GM12865 (cell line): ENCODE results near the gene HNF4A.
"Not testable (repeated sequence)": the region's sequence is repeated elsewhere in the genome, so short reads cannot be mapped to it uniquely, and the experiment has no call there.

Experiments
- DNase-seq: peaks from one replicate; pipeline ENCODE4 v3.0.0; 2010; ENCODE audit warnings: low read depth
- H3K4me3 ChIP-seq: 2 replicates; pipeline ENCODE4 v1.5.1; 2011; ENCODE audit warnings: mild to moderate bottlenecking, low read depth, low read length, control low read depth
- TF ChIP-seq, protein P1 (sequence below): IDR thresholded peaks from 2 replicates; pipeline ENCODE4 v1.5.1; 2011; ENCODE audit warnings: low read length, control low read depth, low read depth, inconsistent platforms; ENCODE audit not compliant: insufficient read depth; ENCODE audit errors: missing control alignments

HNF4A gene

GRCh38 chr20:44324343-44324742, 31.2 kb upstream of the HNF4A start:
- H3K4me3 ChIP-seq: no peak overlapping the region
- no peak for DNase-seq
- TF ChIP-seq, protein P1, sequence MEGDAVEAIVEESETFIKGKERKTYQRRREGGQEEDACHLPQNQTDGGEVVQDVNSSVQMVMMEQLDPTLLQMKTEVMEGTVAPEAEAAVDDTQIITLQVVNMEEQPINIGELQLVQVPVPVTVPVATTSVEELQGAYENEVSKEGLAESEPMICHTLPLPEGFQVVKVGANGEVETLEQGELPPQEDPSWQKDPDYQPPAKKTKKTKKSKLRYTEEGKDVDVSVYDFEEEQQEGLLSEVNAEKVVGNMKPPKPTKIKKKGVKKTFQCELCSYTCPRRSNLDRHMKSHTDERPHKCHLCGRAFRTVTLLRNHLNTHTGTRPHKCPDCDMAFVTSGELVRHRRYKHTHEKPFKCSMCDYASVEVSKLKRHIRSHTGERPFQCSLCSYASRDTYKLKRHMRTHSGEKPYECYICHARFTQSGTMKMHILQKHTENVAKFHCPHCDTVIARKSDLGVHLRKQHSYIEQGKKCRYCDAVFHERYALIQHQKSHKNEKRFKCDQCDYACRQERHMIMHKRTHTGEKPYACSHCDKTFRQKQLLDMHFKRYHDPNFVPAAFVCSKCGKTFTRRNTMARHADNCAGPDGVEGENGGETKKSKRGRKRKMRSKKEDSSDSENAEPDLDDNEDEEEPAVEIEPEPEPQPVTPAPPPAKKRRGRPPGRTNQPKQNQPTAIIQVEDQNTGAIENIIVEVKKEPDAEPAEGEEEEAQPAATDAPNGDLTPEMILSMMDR: no peak

DNA sequence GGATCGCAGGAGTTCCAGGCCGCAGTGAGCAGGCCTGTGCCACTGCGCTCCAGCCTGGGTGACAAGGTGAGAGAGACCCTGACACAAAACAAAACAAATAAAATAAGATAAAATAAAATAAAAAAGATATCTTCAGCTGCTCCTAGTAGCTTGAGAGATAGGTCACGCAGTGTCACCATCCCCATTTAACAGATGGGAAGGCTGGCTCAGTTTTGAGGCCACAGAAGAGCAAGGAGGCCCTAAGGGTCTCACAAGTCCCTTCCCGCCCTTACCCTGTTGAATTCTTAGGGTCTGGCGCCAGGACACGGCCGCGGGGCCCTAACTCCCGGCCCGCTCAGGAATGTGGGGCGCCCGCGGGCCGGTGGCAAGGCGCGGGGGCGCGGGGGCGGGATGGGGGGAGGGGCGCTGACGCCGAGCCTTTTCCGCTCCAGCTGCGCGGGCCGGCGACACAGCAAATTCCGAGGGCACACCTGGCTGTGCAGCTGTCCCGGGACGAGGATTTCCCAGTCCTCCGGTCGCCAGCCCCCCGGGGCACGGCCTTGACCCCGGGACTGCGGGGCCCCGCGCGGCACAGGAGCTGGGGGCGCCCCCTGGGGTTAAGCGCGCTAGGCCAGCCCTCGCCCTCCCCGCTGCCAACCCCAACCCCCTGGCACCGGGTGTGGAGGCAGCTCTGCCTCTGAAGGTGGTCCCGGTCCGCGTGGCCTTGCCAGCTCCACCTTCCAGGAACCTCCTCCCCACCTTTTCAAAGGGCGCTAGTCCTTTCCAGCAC, 28.9 kb upstream of the HNF4A start:
- H3K4me3 ChIP-seq: peak overlapping the region; percentile 46
- DNase-seq: no peak
- TF ChIP-seq, protein P1: peak; percentile 4

GRCh38 chr20:44327748-44328147, 27.8 kb upstream of the HNF4A start:
- not testable (repeated sequence) for DNase-seq, H3K4me3 ChIP-seq

DNA sequence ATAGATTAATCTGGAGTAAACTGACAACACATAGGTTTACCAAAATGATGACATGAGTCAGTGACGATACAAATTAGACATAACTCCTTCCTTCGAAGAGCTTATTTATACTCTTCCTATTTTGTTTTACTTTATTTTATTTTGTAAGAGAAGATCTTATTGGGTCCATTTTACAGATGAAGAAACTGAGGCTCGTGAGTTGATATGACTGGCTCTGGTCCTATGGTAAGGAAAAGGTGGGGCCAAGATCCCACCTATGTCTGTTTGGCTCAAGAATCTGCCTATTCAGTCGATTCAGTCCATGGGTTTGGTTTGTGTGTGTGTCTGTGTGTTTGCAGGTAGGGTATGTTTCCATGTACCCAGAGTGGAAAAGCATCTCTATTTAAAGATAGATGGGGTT, 27.1 kb upstream of the HNF4A start:
- no peak overlapping the region for H3K4me3 ChIP-seq
- TF ChIP-seq, protein P1: no peak
- DNase-seq: no peak

- no peak for DNase-seq
- no peak overlapping the region for H3K4me3 ChIP-seq
- TF ChIP-seq, protein P1: no peak
These were observed 24.3 kb upstream of the HNF4A start for GRCh38 chr20:44331201-44331600.

- TF ChIP-seq, protein P1: no peak
- no peak for DNase-seq
These were observed 21.2 kb upstream of the HNF4A start for GRCh38 chr20:44334306-44334705.

DNA sequence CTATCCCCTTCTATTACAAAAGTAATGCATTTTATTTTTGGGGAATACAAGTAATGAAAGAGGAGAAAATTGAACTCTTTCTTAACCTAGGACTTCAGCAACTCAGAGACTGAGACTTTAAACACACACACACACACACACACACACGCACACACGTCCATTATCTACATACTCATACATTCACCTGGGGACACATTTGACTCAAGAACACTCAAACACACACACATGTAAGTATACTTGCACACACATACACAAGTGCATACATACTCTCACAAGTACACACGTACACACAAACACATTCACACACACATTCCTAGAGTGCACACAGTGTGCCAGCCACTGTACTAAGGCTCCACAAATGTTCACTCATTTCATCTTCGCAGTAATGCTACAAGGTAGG, 20.8 kb upstream of the HNF4A start:
- TF ChIP-seq, protein P1: no peak
- H3K4me3 ChIP-seq: no peak overlapping the region
- no peak for DNase-seq

More at GRCh38 chr20:44334306-44334705, 21.2 kb upstream of the HNF4A start:
- H3K4me3 ChIP-seq: no peak overlapping the region
